Activated CD8-positive, alpha-beta memory T cell treated with anti-CD3 and anti-CD28 coated beads, Interleukin-2, amount 10 ng/mL, durations not matched to agents 7 days and 5 days (primary cell): ENCODE measurements around the gene SLC17A5. TPM values are rescaled to one million over a fixed set of nuclear protein-coding genes. Genes with fewer than 3 reads are reported as not detected.
"Not testable (repeated sequence)": the region's sequence is repeated elsewhere in the genome, so short reads cannot be mapped to it uniquely, and the experiment has no call there.

Source experiments
- ATAC-seq: fragments of 150-1000 bp; cut with Tn5 transposase; one replicate; pipeline ENCODE4 v1.10.0; 2021; ENCODE audit warnings: moderate library complexity
- CTCF ChIA-PET: fragments of 350-600 bp; sonication (Branson Sonifier 250); formaldehyde crosslinking; loops from one replicate; lab custom pipeline; 2021; ENCODE audit warnings: antibody characterized with exemption; lab: Charles Lee
- DNase-seq: peaks from one replicate; pipeline ENCODE4 v3.0.0-alpha.2; 2020
- H3K27ac Mint-ChIP-seq: one replicate; pipeline ENCODE4 v1.8.0; 2021; ENCODE audit warnings: mild to moderate bottlenecking, mixed read lengths
- H3K27me3 Mint-ChIP-seq: one replicate; pipeline ENCODE4 v1.8.0; 2021; ENCODE audit warnings: mixed read lengths
- H3K36me3 Mint-ChIP-seq: one replicate; pipeline ENCODE4 v1.8.0; 2021; ENCODE audit warnings: mild to moderate bottlenecking, mixed read lengths
- H3K4me1 Mint-ChIP-seq: one replicate; pipeline ENCODE4 v1.8.0; 2021; ENCODE audit warnings: mixed read lengths
- H3K4me3 Mint-ChIP-seq: one replicate; pipeline ENCODE4 v1.8.0; 2021; ENCODE audit warnings: mild to moderate bottlenecking, moderate library complexity, mixed read lengths
- H3K9me3 Mint-ChIP-seq: one replicate; pipeline ENCODE4 v1.8.0; 2022; ENCODE audit warnings: low read depth, mixed read lengths
- total RNA-seq, 2 experiments: library from RNA; stranded (reverse); gene quantifications; one replicate each; pipeline ENCODE4 v1.2.3, GENCODE V29; 2021

SLC17A5 gene, protein sequence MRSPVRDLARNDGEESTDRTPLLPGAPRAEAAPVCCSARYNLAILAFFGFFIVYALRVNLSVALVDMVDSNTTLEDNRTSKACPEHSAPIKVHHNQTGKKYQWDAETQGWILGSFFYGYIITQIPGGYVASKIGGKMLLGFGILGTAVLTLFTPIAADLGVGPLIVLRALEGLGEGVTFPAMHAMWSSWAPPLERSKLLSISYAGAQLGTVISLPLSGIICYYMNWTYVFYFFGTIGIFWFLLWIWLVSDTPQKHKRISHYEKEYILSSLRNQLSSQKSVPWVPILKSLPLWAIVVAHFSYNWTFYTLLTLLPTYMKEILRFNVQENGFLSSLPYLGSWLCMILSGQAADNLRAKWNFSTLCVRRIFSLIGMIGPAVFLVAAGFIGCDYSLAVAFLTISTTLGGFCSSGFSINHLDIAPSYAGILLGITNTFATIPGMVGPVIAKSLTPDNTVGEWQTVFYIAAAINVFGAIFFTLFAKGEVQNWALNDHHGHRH
- 1 to 10 TPM; 3.9 to 5.6 TPM for total RNA-seq

DNA sequence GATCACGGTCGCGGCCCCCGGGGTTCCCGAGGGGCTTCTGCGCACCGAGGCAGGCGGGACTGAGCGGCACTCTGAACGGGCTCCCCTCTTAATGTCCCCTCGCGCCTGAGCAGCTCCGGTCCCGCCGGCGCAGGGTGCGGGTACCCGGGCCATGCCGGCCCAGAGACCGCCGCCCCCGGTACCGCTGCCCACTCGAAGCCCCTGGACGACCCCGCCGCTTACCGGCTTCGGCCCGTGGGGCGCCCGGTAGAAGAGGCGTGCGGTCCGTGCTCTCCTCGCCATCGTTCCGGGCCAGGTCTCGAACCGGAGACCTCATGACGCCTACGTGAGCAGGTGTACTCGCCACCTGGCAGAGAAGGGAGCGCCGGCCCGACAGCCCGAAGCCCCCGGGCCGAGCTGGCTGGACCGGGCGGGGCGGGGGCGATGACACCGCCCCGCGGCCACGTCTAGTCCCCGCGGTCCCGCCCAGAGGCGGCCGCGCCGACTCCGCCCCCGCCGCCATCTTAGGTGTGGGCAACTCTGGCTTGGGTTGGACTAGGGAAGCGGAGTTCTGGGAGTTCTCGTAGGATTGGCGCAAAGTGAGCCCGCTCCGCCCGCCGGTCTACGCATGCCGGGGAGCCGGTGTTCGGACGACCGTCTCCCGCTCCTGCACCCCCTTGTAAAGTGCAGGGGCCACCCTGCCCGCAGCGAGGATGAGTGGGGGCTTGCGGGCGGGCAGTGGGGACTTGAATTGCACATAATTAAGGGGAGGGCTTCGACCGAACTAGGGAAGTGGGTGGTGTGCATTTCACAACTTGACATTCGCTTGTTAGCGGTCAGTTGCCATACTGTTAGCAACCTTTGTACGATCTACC lies at the start of gene SLC17A5:
TSS of gene SLC17A5 (minus strand) at position 422 of the 854 bp plus-strand sequence. CDS start at position 316, 106 bp downstream.
- ATAC-seq = peak; percentile 91
- Mint-ChIP-seq H3K4me1 (peaks cover 37% of the 10 kb centered on the region), H3K27ac (peak within 1 kb of the TSS; percentile 96), H3K4me3 (peak within 1 kb of the TSS; percentile 95), H3K27me3 (no peaks in the 10 kb centered on the region), H3K36me3 (peaks cover 4% of the 10 kb centered on the region), H3K9me3 (no peaks in the 10 kb centered on the region)
- DNase-seq = peak; percentile 94
- CTCF ChIA-PET = interaction anchor here (0.6 to 4.1 kb wide), 19 partner anchors 10 to 1031 kb away, joined by 3 to 42 read pairs (median 6); partner anchors contain the start of genes CGAS, EEF1A1 and KCNQ5

DNA sequence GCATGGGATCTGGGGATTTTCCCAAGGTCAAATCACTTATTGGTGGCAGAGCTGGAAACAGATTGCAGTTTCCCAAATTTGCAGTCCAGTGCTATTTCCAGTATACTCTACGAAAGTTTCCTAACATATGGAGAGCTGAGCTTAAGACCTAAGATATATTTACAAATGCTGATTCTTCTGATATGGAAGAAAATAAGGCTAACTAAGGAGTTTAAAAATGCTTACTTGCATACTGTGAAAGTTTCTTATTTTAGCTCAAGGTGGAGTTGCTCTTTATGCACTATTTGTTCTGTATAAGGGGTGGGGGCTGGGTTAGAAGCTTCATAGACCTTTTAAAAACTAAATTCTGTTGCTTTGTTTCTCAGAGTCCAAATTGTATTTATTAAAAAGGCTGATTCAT lies 49.7 kb upstream of the SLC17A5 start:
- CTCF ChIA-PET = no interaction called here
- H3K27me3 Mint-ChIP-seq = peaks cover 13% of the 10 kb centered on the region
- no peak overlapping the region for H3K4me3 Mint-ChIP-seq
- ATAC-seq (no peak), DNase-seq (no peak)
- peaks cover 2% of the 10 kb centered on the region for H3K36me3 Mint-ChIP-seq
- no peaks in the 10 kb centered on the region for H3K4me1 Mint-ChIP-seq
- H3K9me3 Mint-ChIP-seq = no peaks in the 10 kb centered on the region
- no peak overlapping the region for H3K27ac Mint-ChIP-seq

DNA sequence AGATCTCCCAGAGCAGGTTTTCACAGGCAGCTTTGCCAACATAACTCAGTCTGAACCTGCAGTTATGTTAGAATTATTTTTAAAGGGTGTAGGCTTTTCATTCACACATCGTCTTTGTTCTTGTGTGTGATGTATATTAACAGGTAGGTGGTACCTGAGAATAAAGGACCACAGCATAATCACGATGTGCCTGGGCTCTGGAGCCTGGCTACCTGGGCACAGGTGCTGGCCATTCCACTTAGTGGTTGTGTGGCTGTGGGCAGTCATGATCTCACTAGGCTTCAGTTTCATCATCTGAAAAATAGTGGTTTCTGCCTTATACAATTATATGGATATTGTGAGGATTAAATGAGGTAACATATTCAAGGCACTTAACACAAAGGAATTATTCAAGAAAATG lies 48.7 kb upstream of the SLC17A5 start:
- Mint-ChIP-seq H3K4me3 (no peak overlapping the region), H3K9me3 (no peaks in the 10 kb centered on the region), H3K36me3 (peaks cover 6% of the 10 kb centered on the region), H3K4me1 (peaks cover 3% of the 10 kb centered on the region), H3K27me3 (peaks cover 13% of the 10 kb centered on the region), H3K27ac (no peak overlapping the region)
- CTCF ChIA-PET = interaction anchor here (0.6 kb wide), 1 partner anchor 14 kb away, joined by 3 read pairs; no protein-coding TSS in a partner anchor
- DNase-seq = no peak
- no peak for ATAC-seq

DNA sequence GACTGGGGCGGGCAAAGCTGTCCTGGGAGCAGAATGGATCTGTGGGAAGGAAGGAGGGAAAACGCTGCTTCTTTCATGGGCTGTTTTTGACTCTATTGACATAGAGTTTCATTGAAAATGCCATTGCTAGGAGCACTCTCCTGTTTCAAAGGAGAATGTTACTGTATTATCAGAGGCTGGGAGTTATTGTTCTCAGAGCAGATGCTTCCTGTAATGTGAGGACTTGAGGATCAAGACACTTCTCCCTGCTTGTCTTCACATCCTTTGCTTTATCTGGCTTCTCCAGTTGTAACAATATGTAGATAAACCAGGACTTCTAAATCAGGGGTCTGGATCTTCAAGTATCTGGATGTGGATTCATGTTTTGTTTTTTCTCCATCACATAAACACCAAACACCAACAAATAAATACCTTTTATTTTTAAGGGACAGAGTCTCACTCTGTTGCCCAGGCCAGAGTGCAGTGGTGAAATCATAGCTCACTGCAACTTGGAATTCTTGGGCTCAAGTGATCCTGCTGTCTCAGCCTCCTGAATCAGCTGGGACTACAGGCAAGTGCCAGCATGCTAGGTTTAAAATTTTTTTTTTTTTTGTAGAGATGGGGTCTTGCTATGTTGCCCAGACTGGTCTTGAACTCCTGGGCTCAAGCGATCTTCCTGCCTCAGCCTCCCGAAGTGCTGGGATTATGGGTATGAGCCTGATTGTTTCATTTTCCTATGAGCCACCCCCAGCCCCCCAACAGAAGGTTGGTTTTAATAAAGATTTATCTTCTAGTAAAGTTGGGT lies 46.1 kb upstream of the SLC17A5 start:
- H3K4me1 Mint-ChIP-seq = peaks cover 23% of the 10 kb centered on the region
- peaks cover 7% of the 10 kb centered on the region for H3K36me3 Mint-ChIP-seq

DNA sequence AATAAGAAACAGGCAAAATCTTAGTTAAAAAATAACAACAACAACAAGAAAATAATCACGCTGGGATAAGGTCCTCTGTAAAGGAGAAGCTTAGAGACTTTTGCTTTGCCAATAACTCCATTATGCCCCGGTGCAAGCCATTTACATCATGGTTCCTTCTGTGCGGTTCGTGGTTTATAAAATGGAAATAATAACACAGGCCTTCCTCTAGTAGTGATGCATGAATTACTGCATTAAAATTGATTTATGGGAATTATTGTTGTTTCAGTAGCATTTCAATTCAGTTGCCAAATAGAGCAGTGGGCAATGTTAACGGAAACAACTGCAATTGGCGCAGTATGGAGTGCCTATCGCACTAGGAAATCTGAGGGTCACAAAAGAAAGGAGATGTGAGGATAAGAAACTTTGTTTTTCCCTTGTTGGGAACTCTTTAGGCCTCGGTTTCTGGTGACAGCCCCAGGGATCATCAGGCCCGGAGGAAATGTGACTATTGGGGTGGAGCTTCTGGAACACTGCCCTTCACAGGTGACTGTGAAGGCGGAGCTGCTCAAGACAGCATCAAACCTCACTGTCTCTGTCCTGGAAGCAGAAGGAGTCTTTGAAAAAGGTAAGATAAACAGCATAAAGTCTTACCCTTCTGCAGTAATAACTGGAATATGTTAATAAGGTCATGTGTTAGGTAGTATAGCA lies 43.3 kb upstream of the SLC17A5 start:
- no peak overlapping the region for H3K27ac Mint-ChIP-seq
- ATAC-seq = no peak
- H3K4me1 Mint-ChIP-seq = peaks cover 23% of the 10 kb centered on the region

More for the DNA sequence above, 46.1 kb upstream of the SLC17A5 start:
- ATAC-seq (no peak), DNase-seq (no peak)
- Mint-ChIP-seq H3K4me3 (no peak overlapping the region), H3K9me3 (no peaks in the 10 kb centered on the region), H3K27ac (no peak overlapping the region), H3K27me3 (peaks cover 32% of the 10 kb centered on the region)
- CTCF ChIA-PET = interaction anchor here (1.7 kb wide), 1 partner anchor 33 kb away, joined by 6 read pairs; no protein-coding TSS in a partner anchor

DNA sequence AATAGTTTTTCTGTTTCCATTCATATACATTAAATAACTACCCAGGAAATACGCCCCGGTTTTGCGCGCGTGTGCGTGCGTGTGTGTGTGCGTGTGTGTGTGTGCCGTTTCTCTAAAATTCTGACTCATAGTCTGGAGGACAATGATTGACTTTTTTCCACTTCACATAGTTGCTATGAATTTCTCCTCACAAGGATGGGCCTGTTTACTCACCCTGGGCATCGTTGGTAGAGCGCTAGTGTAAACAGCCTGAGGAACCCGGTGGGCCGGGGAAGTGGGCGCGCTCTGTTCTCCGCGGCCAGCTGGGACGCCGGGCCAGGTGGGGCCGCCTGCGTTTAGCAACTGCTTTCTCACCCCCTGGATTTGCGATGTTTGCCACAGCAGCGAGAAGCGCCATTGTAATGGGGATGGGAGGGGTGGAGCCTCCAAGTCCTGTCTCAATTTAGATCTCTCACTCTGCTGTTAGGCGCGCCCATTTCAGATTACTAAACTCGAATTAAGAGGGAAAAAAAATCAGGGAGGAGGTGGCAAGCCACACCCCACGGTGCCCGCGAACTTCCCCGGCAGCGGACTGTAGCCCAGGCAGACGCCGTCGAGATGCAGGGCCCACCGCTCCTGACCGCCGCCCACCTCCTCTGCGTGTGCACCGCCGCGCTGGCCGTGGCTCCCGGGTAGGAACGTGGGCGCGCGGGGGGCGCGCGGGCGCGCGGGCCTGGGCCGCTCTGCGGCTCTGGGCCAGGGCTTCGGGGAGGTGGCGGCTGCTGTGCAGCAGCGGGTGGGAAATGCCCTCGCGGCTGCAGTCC lies 42.0 kb upstream of the SLC17A5 start, which contains the start of gene CD109:
TSS of gene CD109 (plus strand) at position 585 of the 803 bp plus-strand sequence. CDS start at position 598, 13 bp downstream.
- peaks cover 32% of the 10 kb centered on the region for H3K27me3 Mint-ChIP-seq
- DNase-seq (peak; percentile 69), ATAC-seq (peak; percentile 79)
- no peaks in the 10 kb centered on the region for H3K9me3 Mint-ChIP-seq
- peak within 1 kb of the TSS; percentile 78 for H3K4me3 Mint-ChIP-seq
- CTCF ChIA-PET = no interaction called here
- H3K36me3 Mint-ChIP-seq = peaks cover 10% of the 10 kb centered on the region
- peaks cover 23% of the 10 kb centered on the region for H3K4me1 Mint-ChIP-seq
- peak within 1 kb of the TSS; percentile 74 for H3K27ac Mint-ChIP-seq

More for the DNA sequence above, 43.3 kb upstream of the SLC17A5 start:
- Mint-ChIP-seq H3K36me3 (peaks cover 9% of the 10 kb centered on the region), H3K27me3 (peaks cover 32% of the 10 kb centered on the region), H3K4me3 (peak overlapping the region; percentile 78), H3K9me3 (no peaks in the 10 kb centered on the region)
- CTCF ChIA-PET = no interaction called here
- DNase-seq = no peak

DNA sequence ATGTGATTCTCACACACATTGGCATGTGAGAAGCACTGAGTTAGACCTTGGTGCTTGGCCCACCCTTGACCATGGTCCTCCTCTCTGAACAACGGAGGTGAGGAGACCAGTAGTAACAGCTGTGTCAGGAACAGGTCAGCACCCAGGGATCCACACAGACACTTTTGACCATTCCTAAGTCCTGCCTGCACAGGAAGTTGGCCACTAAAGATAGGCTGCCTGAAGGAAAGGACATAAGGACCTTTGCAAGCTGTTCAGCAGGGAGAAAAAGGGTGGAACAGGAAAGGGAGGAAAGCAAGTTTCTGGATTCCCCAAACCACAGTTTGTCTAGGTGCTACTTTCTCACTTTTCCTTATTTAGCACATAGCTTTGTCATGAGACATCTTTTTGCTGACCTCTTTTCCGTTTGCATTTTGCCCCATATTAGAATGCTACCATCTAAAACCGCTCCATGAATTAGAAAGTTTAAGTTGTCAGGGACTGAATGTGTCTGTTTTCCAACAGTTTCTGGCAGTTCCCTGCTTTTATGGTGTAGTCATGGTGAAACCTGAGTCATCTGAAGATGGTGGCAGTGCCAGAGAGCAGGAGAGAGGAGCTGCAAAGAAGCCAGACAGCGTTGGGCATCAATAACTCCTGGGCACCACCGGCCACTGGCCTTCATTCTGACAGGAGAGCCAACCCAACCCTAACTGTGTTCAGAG lies 41.1 kb upstream of the SLC17A5 start:
- no peaks in the 10 kb centered on the region for H3K9me3 Mint-ChIP-seq
- no peak for DNase-seq
- CTCF ChIA-PET = no interaction called here

DNA sequence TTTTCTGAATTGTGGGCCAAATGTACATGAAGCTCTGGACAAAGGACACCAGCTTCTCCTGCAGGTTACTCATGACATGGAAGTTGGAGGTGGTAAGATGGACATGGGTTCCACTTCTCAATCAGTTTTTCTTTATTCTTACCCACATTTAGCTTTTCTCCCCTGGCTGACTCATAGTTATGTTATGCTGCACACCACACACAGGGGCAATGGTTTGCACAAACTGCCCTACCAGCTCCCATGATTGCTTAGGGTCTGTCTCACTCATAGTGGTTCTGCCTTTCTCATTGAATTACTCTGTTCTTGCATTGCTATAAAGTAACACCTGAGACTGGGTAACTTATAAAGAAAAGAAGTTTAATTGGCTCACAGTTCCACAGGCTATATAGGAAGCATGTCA lies 37.7 kb upstream of the SLC17A5 start:
- Mint-ChIP-seq H3K4me1 (peaks cover 13% of the 10 kb centered on the region), H3K36me3 (peaks cover 4% of the 10 kb centered on the region), H3K27ac (no peak overlapping the region), H3K27me3 (peaks cover 42% of the 10 kb centered on the region), H3K9me3 (no peaks in the 10 kb centered on the region), H3K4me3 (no peak overlapping the region)
- no peak for ATAC-seq
- DNase-seq = no peak
- CTCF ChIA-PET = interaction anchor here (0.8 to 2.1 kb wide), 3 partner anchors 15 to 46 kb away, joined by 3 to 10 read pairs (median 7); no protein-coding TSS in a partner anchor

More for the DNA sequence above, 41.1 kb upstream of the SLC17A5 start:
- Mint-ChIP-seq H3K4me3 (peak overlapping the region; percentile 78), H3K27ac (peak overlapping the region; percentile 73), H3K27me3 (peaks cover 33% of the 10 kb centered on the region), H3K4me1 (peaks cover 23% of the 10 kb centered on the region), H3K36me3 (peaks cover 8% of the 10 kb centered on the region)
- no peak for ATAC-seq

DNA sequence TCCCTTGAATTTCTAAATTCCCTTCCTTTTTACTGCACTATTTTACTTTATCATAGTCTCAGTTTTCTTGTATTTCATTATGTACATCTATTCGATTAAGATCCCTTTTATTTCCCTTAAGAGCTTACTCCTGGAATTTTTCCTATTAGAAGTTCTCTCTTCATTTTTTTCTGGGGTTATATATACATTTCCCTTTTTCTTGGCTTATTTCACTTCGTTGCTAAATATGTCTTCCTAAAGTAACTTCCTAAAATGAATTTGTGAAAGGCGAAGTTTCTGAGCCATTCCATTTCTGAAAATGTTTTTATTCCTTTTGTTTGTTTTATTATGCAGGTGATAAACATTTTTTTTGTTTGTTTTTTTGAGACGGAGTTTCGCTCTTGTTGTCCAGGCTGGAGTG lies 36.3 kb upstream of the SLC17A5 start:
- CTCF ChIA-PET = interaction anchor here (1.3 kb wide), 1 partner anchor 17 kb away, joined by 3 read pairs; no protein-coding TSS in a partner anchor
- no peak overlapping the region for H3K4me3 Mint-ChIP-seq
- DNase-seq (no peak), ATAC-seq (no peak)
- peaks cover 3% of the 10 kb centered on the region for H3K36me3 Mint-ChIP-seq
- no peak overlapping the region for H3K27ac Mint-ChIP-seq
- H3K4me1 Mint-ChIP-seq = peaks cover 2% of the 10 kb centered on the region
- peaks cover 42% of the 10 kb centered on the region for H3K27me3 Mint-ChIP-seq
- no peaks in the 10 kb centered on the region for H3K9me3 Mint-ChIP-seq

DNA sequence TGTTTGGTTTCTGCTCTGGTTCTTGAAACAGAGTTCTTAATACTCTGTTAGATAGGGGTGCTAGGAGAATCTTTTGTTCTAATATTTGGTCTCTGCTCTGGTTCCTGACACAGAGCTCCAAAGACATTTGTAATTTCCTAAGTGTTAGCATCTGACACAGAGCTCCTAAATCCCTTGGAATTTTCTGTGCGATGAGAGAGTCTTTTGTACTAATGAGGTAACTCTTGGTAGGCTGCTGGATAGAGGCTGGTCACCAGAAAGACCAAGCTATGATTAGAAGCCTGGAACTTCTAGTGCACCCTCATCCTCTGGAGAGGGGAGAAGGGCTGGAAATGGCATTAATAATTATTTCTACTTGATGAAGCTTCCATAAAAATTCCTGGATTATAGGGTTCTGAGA lies 34.6 kb upstream of the SLC17A5 start:
- CTCF ChIA-PET = interaction anchor here (0.6 to 1.6 kb wide), 5 partner anchors 12 to 1322 kb away, joined by 3 to 6 read pairs (median 4); no protein-coding TSS in a partner anchor
- peaks cover 51% of the 10 kb centered on the region for H3K27me3 Mint-ChIP-seq
- DNase-seq (no peak), ATAC-seq (no peak)
- no peak overlapping the region for H3K4me3 Mint-ChIP-seq
- no peaks in the 10 kb centered on the region for H3K4me1 Mint-ChIP-seq
- H3K36me3 Mint-ChIP-seq = peaks cover 3% of the 10 kb centered on the region
- peaks cover 2% of the 10 kb centered on the region for H3K9me3 Mint-ChIP-seq
- H3K27ac Mint-ChIP-seq = no peak overlapping the region

DNA sequence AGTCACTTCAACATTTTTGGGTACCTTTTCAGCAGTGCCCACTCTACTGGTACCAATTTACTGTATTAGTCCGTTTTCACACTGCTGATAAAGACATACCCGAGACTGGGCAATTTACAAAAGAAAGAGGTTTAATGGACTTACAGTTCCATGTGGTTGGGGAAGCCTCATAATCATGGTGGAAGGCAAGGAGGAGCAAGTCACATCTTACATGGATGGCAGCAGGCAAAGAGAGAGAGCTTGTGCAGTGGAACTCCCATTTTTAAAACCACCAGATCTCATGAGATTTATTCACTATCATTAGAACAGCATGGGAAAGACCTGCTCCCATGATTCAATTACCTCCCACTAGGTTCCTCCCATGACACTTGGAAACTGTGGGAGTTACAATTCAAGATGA lies 29.8 kb upstream of the SLC17A5 start:
- H3K36me3 Mint-ChIP-seq, DNase-seq, CTCF ChIA-PET, H3K4me3 Mint-ChIP-seq, ATAC-seq, H3K27ac Mint-ChIP-seq, H3K9me3 Mint-ChIP-seq, H3K4me1 Mint-ChIP-seq: not testable (repeated sequence)
- peaks cover 60% of the 10 kb centered on the region for H3K27me3 Mint-ChIP-seq
